GM12872 (cell line): Measurements from ENCODE around the gene ARHGEF16.

ENCODE experiments used
- TF ChIP-seq, protein P1 (sequence below): IDR thresholded peaks from 3 replicates; pipeline ENCODE4 v1.5.1; 2011; ENCODE audit warnings: low read depth, mild to moderate bottlenecking, low read length, moderate library complexity; ENCODE audit not compliant: insufficient read depth

The ARHGEF16 gene

DNA sequence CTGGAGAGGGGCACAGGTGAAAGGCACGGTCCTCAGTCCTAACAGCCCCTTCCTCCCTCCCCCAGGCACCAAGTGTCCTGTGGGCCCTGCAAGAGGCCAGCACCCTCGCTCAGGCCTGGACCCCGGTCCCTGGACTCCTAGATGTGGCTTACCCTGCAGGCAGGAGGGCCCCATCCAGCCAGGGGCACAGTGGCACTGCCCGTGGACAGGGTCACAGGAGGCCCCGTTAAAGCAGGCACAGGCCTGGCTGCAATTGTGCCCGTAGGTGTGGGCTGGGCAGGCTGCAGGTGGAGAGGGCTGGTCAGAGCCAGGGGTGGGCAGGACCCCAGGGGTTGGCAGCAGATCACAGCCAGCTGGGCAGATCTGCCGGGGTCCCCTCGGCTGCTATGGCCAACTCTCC, 44.5 kb downstream of the ARHGEF16 start:
- TF ChIP-seq, protein P1, sequence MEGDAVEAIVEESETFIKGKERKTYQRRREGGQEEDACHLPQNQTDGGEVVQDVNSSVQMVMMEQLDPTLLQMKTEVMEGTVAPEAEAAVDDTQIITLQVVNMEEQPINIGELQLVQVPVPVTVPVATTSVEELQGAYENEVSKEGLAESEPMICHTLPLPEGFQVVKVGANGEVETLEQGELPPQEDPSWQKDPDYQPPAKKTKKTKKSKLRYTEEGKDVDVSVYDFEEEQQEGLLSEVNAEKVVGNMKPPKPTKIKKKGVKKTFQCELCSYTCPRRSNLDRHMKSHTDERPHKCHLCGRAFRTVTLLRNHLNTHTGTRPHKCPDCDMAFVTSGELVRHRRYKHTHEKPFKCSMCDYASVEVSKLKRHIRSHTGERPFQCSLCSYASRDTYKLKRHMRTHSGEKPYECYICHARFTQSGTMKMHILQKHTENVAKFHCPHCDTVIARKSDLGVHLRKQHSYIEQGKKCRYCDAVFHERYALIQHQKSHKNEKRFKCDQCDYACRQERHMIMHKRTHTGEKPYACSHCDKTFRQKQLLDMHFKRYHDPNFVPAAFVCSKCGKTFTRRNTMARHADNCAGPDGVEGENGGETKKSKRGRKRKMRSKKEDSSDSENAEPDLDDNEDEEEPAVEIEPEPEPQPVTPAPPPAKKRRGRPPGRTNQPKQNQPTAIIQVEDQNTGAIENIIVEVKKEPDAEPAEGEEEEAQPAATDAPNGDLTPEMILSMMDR = no peak

DNA sequence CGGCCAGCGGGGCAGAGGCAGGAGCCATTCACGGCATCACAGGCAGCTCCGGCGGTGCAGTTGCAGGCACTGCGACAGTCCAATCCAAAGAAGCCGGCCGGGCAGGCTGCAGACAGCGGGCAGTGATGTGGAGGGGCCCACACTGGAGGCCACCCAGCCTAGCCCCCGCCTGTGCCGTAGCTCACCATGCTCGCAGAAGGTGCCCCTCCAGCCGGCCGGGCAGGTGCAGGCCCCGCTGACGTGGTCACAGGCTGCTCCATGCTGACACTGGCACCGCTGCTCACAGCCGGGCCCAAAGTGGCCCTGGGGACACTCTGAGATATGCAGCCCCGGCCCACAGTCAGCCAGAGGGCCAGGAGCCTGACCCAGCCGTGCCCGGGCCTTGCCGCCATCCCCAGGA, 45.1 kb downstream of the ARHGEF16 start:
- TF ChIP-seq, protein P1 = no peak

DNA sequence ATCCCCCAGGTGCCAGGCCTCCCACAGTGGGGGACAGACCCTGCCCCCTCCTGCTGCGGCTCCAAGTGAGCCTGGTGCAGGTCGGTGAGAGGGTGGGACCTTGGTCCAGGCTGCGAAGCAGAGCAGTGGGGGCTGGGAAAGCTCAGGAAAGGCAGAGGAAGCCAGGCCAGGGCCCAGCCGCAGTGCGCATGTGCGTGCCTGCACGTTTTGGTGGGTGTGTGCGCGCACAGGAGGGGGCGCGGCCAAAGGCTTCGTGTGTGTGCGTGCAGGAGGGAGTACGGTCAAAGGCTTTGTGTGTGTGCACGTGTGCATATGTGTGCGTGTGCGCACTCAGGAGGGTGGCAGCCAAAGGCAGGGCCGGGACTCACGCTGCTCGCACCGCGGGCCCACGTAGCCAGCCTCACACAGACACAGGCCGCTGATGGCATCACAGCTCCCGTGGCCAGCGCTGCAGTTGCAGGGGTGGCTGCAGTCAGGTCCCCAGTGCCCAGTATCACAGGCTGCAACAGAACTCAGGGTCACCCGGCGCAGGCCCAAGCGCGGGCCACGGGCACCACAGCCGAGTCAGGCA, 45.9 kb downstream of the ARHGEF16 start:
- TF ChIP-seq, protein P1 = no peak

DNA sequence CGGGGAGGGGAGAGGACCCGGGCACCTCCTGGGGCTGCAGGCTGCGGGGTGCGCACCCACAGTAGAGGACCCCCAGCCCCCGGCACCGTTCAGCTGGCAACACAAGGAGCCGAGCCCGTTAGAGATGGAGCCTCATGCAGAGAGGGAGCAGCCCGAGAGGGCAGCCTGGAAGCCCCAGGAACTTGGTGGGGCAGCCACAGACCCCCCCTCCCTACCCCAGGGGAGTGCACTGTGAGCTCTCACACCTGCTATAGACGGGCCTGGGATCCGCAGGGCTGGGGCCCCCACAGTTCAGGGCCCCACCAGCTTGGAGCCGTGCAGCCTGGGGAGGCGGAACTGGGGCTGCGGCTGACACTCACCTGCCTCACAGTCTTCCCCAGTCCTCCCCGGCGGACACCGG, 47.0 kb downstream of the ARHGEF16 start:
- TF ChIP-seq, protein P1 = no peak

DNA sequence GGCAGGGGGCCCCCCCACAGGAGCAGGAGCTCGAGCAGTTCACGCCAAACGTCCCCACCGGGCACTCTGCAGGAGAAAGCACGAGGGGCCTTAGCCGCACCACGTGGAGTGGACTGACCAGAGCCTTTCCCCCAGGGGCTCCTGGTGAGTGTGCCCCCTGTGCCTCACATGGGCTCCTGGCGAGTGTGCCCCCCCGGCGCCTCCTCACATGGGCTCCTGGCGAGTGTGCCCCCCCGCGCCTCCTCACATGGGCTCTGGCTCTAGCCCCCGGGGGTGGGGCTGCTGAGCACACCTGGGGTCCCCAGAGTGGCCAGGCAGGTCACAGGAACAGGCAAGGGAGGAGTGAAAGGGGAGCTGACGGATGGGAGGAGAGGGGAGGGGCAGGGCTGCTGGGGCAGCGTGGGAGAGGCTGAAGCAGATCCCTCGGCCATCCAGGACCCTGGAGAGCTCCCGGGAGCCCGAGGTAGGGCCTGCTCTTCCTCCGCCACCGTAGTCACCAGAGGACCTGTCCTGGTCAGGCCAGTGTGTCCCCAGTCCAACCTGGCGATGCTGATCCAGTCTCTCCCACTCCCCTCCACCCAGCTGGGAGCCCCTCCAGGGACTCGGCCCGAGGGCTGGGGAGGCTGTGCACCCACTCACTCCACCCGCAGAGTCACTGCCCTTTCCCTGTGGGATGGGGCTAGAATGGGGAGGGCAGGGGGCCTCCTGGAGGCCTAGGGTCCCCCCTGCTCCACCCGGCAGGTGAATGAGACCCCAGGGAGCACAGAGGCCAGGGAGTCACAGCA, 47.6 kb downstream of the ARHGEF16 start:
- TF ChIP-seq, protein P1 = no peak

DNA sequence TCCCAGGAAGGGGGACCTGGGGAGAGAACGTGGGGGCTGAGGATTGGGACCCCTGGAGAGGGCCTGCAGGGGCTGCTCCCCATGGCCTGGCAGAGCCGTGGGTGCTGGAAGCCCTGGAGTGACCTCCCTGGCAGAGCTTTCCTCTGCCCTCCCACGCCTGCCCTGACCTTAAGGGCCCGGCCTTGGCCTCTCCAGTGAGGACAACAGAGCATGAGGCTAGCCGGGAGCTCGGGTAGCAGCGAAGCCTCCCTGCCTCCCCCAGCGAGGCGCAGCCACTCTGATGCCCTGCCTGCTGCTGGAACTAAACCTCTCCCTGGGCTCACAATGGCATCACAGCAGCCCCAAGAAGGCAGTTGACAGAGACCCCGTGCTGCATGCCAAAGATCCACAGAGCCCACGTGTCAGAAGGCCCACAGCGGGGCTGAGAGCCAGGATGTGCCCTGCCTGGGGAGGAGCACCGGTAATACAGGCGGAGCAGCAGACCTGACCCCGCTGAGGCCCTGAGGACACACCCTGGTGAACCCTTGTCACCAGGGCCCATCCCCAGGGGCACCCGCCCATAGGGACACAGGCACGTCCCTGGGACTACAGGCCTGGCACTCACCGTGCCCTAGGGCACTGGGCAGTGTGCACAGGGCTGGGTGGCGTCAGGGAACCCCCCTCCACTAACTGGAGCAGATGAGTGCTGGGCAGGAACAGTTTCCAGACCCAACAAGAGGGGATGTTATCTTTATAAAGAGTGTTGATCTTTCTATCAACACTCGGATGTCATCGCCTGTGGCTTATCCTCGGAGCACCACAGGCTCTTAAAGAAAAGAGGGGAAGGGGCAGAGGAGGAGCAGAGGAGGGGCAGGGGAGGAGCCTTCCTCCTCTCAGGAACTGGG, 48.4 kb downstream of the ARHGEF16 start:
- TF ChIP-seq, protein P1 = no peak

DNA sequence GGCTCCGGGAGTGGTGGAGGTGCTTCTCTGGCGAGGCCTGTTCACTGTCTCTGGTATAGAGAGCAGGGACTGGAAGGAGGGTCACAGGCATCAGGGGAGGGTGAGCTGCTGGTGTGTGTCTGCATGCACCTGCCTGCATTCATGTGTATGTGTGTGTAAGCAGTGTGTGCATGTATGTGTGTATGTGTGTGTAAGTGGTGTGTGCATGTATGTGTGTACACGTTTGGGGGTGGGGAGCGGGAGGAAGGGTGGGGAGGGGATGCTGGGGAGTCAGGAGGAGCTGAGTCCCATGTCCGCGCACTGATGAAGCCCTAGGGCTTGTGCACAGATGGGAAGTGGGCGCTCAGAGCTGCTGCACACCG, 49.0 kb downstream of the ARHGEF16 start:
- TF ChIP-seq, protein P1 = no peak
